Stomach (tissue), 9 donors: ENCODE measurements around the gene CENPC. TPM values are rescaled to one million over a fixed set of nuclear protein-coding genes. Genes with fewer than 3 reads are reported as not detected.
A peak's percentile ranks its signal among the peaks of the same experiment; 100 is the strongest.

ENCODE experiments used
- DNase-seq, 2 donors: peaks; one replicate each; pipeline versions ENCODE4 v3.0.0 to v3.0.0-alpha.2; 2013 to 2019
- H3K27ac ChIP-seq, 5 donors: fragments of 200-600 bp in 4 of 5; sonication (generic) in 4 of 5; one replicate each; pipeline ENCODE4 v1.5.1; 2013 to 2019; ENCODE audit warnings: mild to moderate bottlenecking in 1 of 5, moderate library complexity in 1 of 5
- H3K27me3 ChIP-seq, 3 donors: fragments of 200-600 bp; sonication (generic); one replicate each; pipeline ENCODE4 v1.5.1; 2017 to 2019; ENCODE audit warnings: mixed run types in 1 of 3
- H3K36me3 ChIP-seq, 4 donors: fragments of 200-600 bp; sonication (generic); 1 replicate in 3 of 4; 2 replicates in 1 of 4; pipeline ENCODE4 v1.5.1; 2016 to 2019
- H3K4me1 ChIP-seq, 4 donors: fragments of 200-600 bp; sonication (generic); one replicate each; pipeline ENCODE4 v1.5.1; 2016 to 2019
- H3K4me3 ChIP-seq, 4 donors: fragments of 200-600 bp; sonication (generic) in 3 of 4; one replicate each; pipeline ENCODE4 v1.5.1; 2016 to 2019; ENCODE audit warnings: mild to moderate bottlenecking in 1 of 4
- H3K9me3 ChIP-seq, 4 donors: fragments of 200-600 bp; sonication (generic); one replicate each; pipeline ENCODE4 v1.5.1; 2016 to 2019
- CTCF ChIP-seq, 7 experiments: fragments of 450-650 bp in 4 of 7; fragments of 200-600 bp in 3 of 7; sonication (generic) in 3 of 7; IDR thresholded peaks; one replicate each; pipeline ENCODE4 v1.5.1; 2016 to 2019; ENCODE audit warnings: antibody characterized with exemption in 7 of 7, control low read depth in 2 of 7, mild to moderate bottlenecking in 1 of 7
- EP300 ChIP-seq: sonication (generic); formaldehyde crosslinking; IDR thresholded peaks from one replicate; pipeline ENCODE4 v1.6.1; 2017; ENCODE audit warnings: antibody characterized with exemption
- POLR2A ChIP-seq, 4 donors: fragments of 450-650 bp; IDR thresholded peaks; one replicate each; pipeline ENCODE4 v1.6.1; 2016; ENCODE audit warnings: antibody characterized with exemption in 4 of 4, control low read depth in 2 of 4, mild to moderate bottlenecking in 1 of 4, moderate library complexity in 1 of 4
- POLR2AphosphoS5 ChIP-seq, 3 donors: sonication (generic); formaldehyde crosslinking; IDR thresholded peaks; one replicate each; pipeline ENCODE4 v1.6.1; 2016; ENCODE audit warnings: antibody characterized with exemption in 3 of 3
- WGBS, 5 donors: extraction: QIAGEN DNeasy Blood & Tissue Kit in 3 of 5; methylation state at CpG; one replicate each; pipeline versions ENCODE4 v1.1.5 to v1.1.7; 2013 to 2018; 5-methylcytosine and 5-hydroxymethylcytosine counted together
- intact Hi-C: fragments of 100-400 bp; cut with DNase I; formaldehyde crosslinking; loops from one replicate; pipeline ENCODE4 v1.15.1; 2023; ENCODE audit warnings: low total_unique reads
- polyA plus RNA-seq, 3 donors: library from polyadenylated mRNA; stranded (reverse); fragments of 200-250 nt; gene quantifications; one replicate each; pipeline ENCODE4 v1.2.3, GENCODE V29; 2013
- total RNA-seq, 5 donors: library from RNA; depleted of rRNA; stranded (reverse); fragments of >200 nt; gene quantifications; one replicate each; pipeline versions ENCODE4 v1.1.0 to v1.2.3, GENCODE V29; 2014 to 2016
- donor health status: healthy with polysubstance abuse.
- donor health status: Bipolar disorder and iron deficiency.
- donor health status: healthy.

Gene CENPC
- total and polyA plus RNA-seq, 8 donors = 2.7 to 159 (median 32.8) TPM

- Histone ChIP-seq H3K27ac (no peak overlapping the region), H3K27me3 (no peaks in the 10 kb centered on the region), H3K4me3 (no peak overlapping the region), H3K36me3 (no peaks in the 10 kb centered on the region), H3K9me3 (no peaks in the 10 kb centered on the region), H3K4me1 (no peaks in the 10 kb centered on the region)
- TF ChIP-seq EP300 (no peak), POLR2A (IDR thresholded peaks at IDR 0.05) (no peak), POLR2AphosphoS5 (IDR thresholded peaks at IDR 0.05) (no peak), CTCF (IDR thresholded peaks at IDR 0.05) (no peak)
- DNase-seq = no peak
- intact Hi-C loops = no loop called here
Measured at GRCh38 chr4:67584496-67584895, 39.2 kb upstream of the CENPC start.

- no peak for DNase-seq
Measured at GRCh38 chr4:67581913-67582312, 36.6 kb upstream of the CENPC start.

GRCh38 chr4:67581208-67581857 lies 36.0 kb upstream of the CENPC start:
- Histone ChIP-seq H3K27ac (no peak overlapping the region), H3K9me3 (no peaks in the 10 kb centered on the region), H3K27me3 (no peaks in the 10 kb centered on the region), H3K36me3 (no peaks in the 10 kb centered on the region), H3K4me3 (no peak overlapping the region), H3K4me1 (no peaks in the 10 kb centered on the region)
- peak in 1 of 2 donors; percentile 29 for DNase-seq
- intact Hi-C loops = no loop called here
- TF ChIP-seq CTCF (IDR thresholded peaks at IDR 0.05) (no peak), EP300 (no peak), POLR2AphosphoS5 (IDR thresholded peaks at IDR 0.05) (no peak), POLR2A (IDR thresholded peaks at IDR 0.05) (no peak)
- WGBS, 5 donors = 61 to 79% (median 76%) methylated on average over 8 of the region's 8 CpGs

More at GRCh38 chr4:67581913-67582312, 36.6 kb upstream of the CENPC start:
- Histone ChIP-seq H3K27me3 (no peaks in the 10 kb centered on the region), H3K4me1 (no peaks in the 10 kb centered on the region), H3K36me3 (no peaks in the 10 kb centered on the region), H3K4me3 (no peak overlapping the region), H3K9me3 (no peaks in the 10 kb centered on the region), H3K27ac (no peak overlapping the region)
- no peak for TF ChIP-seq EP300
- no peak for TF ChIP-seq CTCF (IDR thresholded peaks at IDR 0.05)
- no peak for TF ChIP-seq POLR2AphosphoS5 (IDR thresholded peaks at IDR 0.05)
- TF ChIP-seq POLR2A (IDR thresholded peaks at IDR 0.05) = no peak
- WGBS, 5 donors = 41 to 93% (median 47%) methylated on average over 2 of the region's 2 CpGs
- intact Hi-C loops = no loop called here

GRCh38 chr4:67580577-67580976 lies 35.3 kb upstream of the CENPC start:
- TF ChIP-seq POLR2A (IDR thresholded peaks at IDR 0.05) (no peak), CTCF (IDR thresholded peaks at IDR 0.05) (no peak), POLR2AphosphoS5 (IDR thresholded peaks at IDR 0.05) (no peak), EP300 (no peak)
- 67 to 96% (median 90%) methylated on average over 3 of the region's 3 CpGs for WGBS, 5 donors
- no peaks in the 10 kb centered on the region for H3K27me3 ChIP-seq
- no peaks in the 10 kb centered on the region for H3K4me1 ChIP-seq
- intact Hi-C loops = no loop called here
- H3K36me3 ChIP-seq = no peaks in the 10 kb centered on the region
- H3K27ac ChIP-seq = no peak overlapping the region
- no peak overlapping the region for H3K4me3 ChIP-seq
- H3K9me3 ChIP-seq = no peaks in the 10 kb centered on the region
- no peak for DNase-seq
